Fibroblast of villous mesenchyme (primary cell): ENCODE results near the gene DTL. TPM values are rescaled to one million over a fixed set of nuclear protein-coding genes. Genes with fewer than 3 reads are reported as not detected.
A peak's percentile ranks its signal among the peaks of the same experiment; 100 is the strongest.

Experiments used
- DNase-seq: peaks from one replicate; pipeline ENCODE4 v3.0.0-alpha.2; 2010; ENCODE audit warnings: low read depth
- H3K4me3 ChIP-seq: 2 replicates; pipeline ENCODE4 v1.5.1; 2011; ENCODE audit warnings: low read depth, mild to moderate bottlenecking, low read length
- total RNA-seq: library from RNA; depleted of rRNA; stranded (reverse); fragments of >200 nt; gene quantifications from 2 replicates; pipeline ENCODE4 v1.2.3, GENCODE V29; 2012
- TF ChIP-seq, protein P1 (sequence below): IDR thresholded peaks from 2 replicates; pipeline ENCODE4 v1.5.1; 2012; ENCODE audit warnings: low read depth, mild to moderate bottlenecking, low read length; ENCODE audit not compliant: insufficient read depth

The DTL gene
- total RNA-seq, 1 donor: 16.0 TPM

GRCh38 chr1:212040629-212041412, 5.3 kb downstream of the DTL start:
- TF ChIP-seq, protein P1, sequence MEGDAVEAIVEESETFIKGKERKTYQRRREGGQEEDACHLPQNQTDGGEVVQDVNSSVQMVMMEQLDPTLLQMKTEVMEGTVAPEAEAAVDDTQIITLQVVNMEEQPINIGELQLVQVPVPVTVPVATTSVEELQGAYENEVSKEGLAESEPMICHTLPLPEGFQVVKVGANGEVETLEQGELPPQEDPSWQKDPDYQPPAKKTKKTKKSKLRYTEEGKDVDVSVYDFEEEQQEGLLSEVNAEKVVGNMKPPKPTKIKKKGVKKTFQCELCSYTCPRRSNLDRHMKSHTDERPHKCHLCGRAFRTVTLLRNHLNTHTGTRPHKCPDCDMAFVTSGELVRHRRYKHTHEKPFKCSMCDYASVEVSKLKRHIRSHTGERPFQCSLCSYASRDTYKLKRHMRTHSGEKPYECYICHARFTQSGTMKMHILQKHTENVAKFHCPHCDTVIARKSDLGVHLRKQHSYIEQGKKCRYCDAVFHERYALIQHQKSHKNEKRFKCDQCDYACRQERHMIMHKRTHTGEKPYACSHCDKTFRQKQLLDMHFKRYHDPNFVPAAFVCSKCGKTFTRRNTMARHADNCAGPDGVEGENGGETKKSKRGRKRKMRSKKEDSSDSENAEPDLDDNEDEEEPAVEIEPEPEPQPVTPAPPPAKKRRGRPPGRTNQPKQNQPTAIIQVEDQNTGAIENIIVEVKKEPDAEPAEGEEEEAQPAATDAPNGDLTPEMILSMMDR: no peak
- no peak for DNase-seq
- no peak overlapping the region for H3K4me3 ChIP-seq

DNA sequence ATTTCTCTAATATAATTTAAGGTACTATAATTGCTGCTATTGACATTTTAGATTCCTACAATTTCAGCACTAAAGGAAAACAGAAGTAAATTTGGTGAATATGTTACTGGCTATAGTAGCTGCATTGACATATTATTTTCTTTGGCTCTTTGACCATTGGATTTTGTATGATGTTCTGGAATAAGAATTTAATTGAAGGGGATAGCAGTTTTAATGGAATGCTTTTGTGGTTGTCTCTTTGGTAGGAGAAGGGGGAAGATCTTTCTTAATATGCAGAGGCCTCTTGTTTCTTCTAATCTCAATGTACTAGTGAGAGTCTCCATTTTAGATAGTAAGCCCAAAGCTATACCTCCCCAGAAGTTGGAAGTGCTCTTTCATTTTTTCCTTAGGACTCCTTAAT, 6.9 kb downstream of the DTL start:
- H3K4me3 ChIP-seq: no peak overlapping the region
- TF ChIP-seq, protein P1: no peak
- no peak for DNase-seq

- TF ChIP-seq, protein P1: no peak
- no peak overlapping the region for H3K4me3 ChIP-seq
- no peak for DNase-seq
Measured at GRCh38 chr1:212044851-212045250, 9.3 kb downstream of the DTL start.

- TF ChIP-seq, protein P1: no peak
- DNase-seq: peak; percentile 23
- H3K4me3 ChIP-seq: no peak overlapping the region
Measured at GRCh38 chr1:212045981-212046380, 10.4 kb downstream of the DTL start.

GRCh38 chr1:212053993-212054392, 18.4 kb downstream of the DTL start:
- no peak overlapping the region for H3K4me3 ChIP-seq
- DNase-seq: peak; percentile 44
- TF ChIP-seq, protein P1: no peak

- TF ChIP-seq, protein P1: no peak
- H3K4me3 ChIP-seq: no peak overlapping the region
Measured at GRCh38 chr1:212055333-212055732, 19.8 kb downstream of the DTL start.

More at GRCh38 chr1:212055333-212055732, 19.8 kb downstream of the DTL start:
- DNase-seq: no peak
